Gastroesophageal sphincter (tissue), 3 donors: ENCODE results near the gene CHCHD10.

Experiments
- CTCF ChIP-seq, 4 experiments: fragments of 200-600 bp in 2 of 4; fragments of 450-650 bp in 2 of 4; sonication (generic) in 1 of 4; IDR thresholded peaks; one replicate each; pipeline ENCODE4 v1.5.1; 2017 to 2019; ENCODE audit warnings: antibody characterized with exemption in 4 of 4, mild to moderate bottlenecking in 2 of 4, moderate library complexity in 2 of 4
- EP300 ChIP-seq: sonication (generic); formaldehyde crosslinking; IDR thresholded peaks from one replicate; pipeline ENCODE4 v1.6.1; 2017; ENCODE audit warnings: antibody characterized with exemption, mild to moderate bottlenecking
- POLR2A ChIP-seq, 2 donors: fragments of 450-650 bp; IDR thresholded peaks; one replicate each; pipeline ENCODE4 v1.6.1; 2017; ENCODE audit warnings: antibody characterized with exemption in 2 of 2, mild to moderate bottlenecking in 2 of 2, moderate library complexity in 1 of 2

GRCh38 chr22:23817146-23817545 is 49.4 kb upstream of the CHCHD10 start:
- TF ChIP-seq CTCF (IDR thresholded peaks at IDR 0.05) (no peak), POLR2A (IDR thresholded peaks at IDR 0.05) (no peak), EP300 (no peak)
